Left lung (tissue), 10 donors: Measurements from ENCODE around the gene PTPRD. TPM values are rescaled to one million over a fixed set of nuclear protein-coding genes. Genes with fewer than 3 reads are reported as not detected.

Experiments
- ATAC-seq: fragments of 200-7000 bp; cut with Tn5 transposase; one replicate; pipeline ENCODE4 v1.9.1; 2020; ENCODE audit warnings: moderate library complexity
- DNase-seq, 4 donors: peaks; one replicate each; pipeline ENCODE4 v3.0.0-alpha.2; 2013 to 2020
- H3K27ac ChIP-seq, 2 donors: fragments of 200-600 bp; sonication (generic) in 1 of 2; one replicate each; pipeline versions ENCODE4 v1.5.0 to v1.8.0; 2020 to 2021
- H3K27me3 ChIP-seq, 2 donors: fragments of 200-600 bp; sonication (generic) in 1 of 2; one replicate each; pipeline versions ENCODE4 v1.5.0 to v1.8.0; 2020 to 2021
- H3K36me3 ChIP-seq, 2 donors: fragments of 200-600 bp; sonication (generic) in 1 of 2; one replicate each; pipeline versions ENCODE4 v1.5.0 to v1.8.0; 2020 to 2021
- H3K4me1 ChIP-seq, 2 donors: fragments of 200-600 bp; one replicate each; pipeline ENCODE4 v1.8.0; 2021
- H3K4me3 ChIP-seq, 2 donors: fragments of 200-600 bp; sonication (generic) in 1 of 2; one replicate each; pipeline versions ENCODE4 v1.5.0 to v1.8.0; 2020 to 2021; ENCODE audit warnings: mild to moderate bottlenecking in 1 of 2
- H3K9me3 ChIP-seq, 2 donors: fragments of 200-600 bp; sonication (generic) in 1 of 2; one replicate each; pipeline versions ENCODE4 v1.5.0 to v1.8.0; 2020 to 2021
- intact Hi-C, 2 donors: fragments of 100-400 bp; cut with DNase I; formaldehyde crosslinking; loops; one replicate each; pipeline versions ENCODE4 v1.11.2 to v1.14.2; 2022
- polyA plus RNA-seq, 6 donors: library from polyadenylated mRNA; unstranded; fragments of 120-200 nt; gene quantifications; one replicate each; pipeline ENCODE4 v1.2.1, GENCODE V29; 2013; ENCODE audit not compliant: insufficient read length in 6 of 6
- total RNA-seq, 2 donors: library from RNA; stranded (reverse); fragmentation: NEBNext Ultra II Directional; extraction: Animal tissue kit (Norgen Biotek cat#: 25700); gene quantifications; one replicate each; pipeline ENCODE4 v1.2.1, GENCODE V29; 2021
- TF ChIP-seq, protein P1 (sequence below), 2 donors: fragments of 200-600 bp; sonication (generic) in 1 of 2; IDR thresholded peaks; one replicate each; pipeline versions ENCODE4 v1.5.0 to v1.8.0; 2021; ENCODE audit warnings: antibody characterized with exemption in 2 of 2
- donor health status: DM: no; HTN: yes; CAD: no.
- donor health status: DM: no; HTN: no; CAD: no.

PTPRD gene
- total and polyA plus RNA-seq, 8 donors: 24.2 to 167 (median 139) TPM

- TF ChIP-seq, protein P1, sequence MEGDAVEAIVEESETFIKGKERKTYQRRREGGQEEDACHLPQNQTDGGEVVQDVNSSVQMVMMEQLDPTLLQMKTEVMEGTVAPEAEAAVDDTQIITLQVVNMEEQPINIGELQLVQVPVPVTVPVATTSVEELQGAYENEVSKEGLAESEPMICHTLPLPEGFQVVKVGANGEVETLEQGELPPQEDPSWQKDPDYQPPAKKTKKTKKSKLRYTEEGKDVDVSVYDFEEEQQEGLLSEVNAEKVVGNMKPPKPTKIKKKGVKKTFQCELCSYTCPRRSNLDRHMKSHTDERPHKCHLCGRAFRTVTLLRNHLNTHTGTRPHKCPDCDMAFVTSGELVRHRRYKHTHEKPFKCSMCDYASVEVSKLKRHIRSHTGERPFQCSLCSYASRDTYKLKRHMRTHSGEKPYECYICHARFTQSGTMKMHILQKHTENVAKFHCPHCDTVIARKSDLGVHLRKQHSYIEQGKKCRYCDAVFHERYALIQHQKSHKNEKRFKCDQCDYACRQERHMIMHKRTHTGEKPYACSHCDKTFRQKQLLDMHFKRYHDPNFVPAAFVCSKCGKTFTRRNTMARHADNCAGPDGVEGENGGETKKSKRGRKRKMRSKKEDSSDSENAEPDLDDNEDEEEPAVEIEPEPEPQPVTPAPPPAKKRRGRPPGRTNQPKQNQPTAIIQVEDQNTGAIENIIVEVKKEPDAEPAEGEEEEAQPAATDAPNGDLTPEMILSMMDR (IDR thresholded peaks at IDR 0.05): no peak
- ATAC-seq (no peak), DNase-seq (no peak)
- H3K4me1 ChIP-seq: no peaks in the 10 kb centered on the region
- H3K36me3 ChIP-seq: no peaks in the 10 kb centered on the region
- intact Hi-C loops: no loop called here
- H3K9me3 ChIP-seq: no peaks in the 10 kb centered on the region
- no peak overlapping the region for H3K4me3 ChIP-seq
- H3K27me3 ChIP-seq: no peaks in the 10 kb centered on the region
- H3K27ac ChIP-seq: no peak overlapping the region
Observed at GRCh38 chr9:9752722-9753121, 860.1 kb downstream of the PTPRD start.

GRCh38 chr9:9751996-9752395 lies 860.8 kb downstream of the PTPRD start:
- no peak for DNase-seq
- intact Hi-C loops: no loop called here
- no peaks in the 10 kb centered on the region for H3K36me3 ChIP-seq
- H3K4me3 ChIP-seq: no peak overlapping the region
- TF ChIP-seq, protein P1 (IDR thresholded peaks at IDR 0.05): no peak
- no peaks in the 10 kb centered on the region for H3K27me3 ChIP-seq
- no peaks in the 10 kb centered on the region for H3K4me1 ChIP-seq
- no peaks in the 10 kb centered on the region for H3K9me3 ChIP-seq
- ATAC-seq: no peak
- no peak overlapping the region for H3K27ac ChIP-seq

DNA sequence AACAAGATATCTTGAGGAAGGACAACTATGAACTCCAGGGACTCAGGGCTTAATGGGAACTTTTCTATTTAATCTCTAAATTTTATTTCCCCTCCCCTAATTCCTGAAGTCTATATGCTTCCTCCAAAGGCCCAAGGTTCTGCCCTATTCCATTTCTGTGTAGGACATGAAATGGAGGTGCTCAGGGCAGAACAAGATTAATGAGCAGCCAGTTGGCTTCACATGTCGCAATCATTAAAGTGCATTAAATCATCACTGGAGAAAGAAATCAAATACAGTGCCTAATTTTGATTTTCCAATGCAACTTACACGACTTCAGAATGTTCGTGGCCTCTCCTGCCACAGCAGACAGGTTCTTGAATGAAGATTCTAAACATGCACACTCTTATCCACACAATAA lies 862.1 kb downstream of the PTPRD start:
- H3K4me3 ChIP-seq: no peak overlapping the region
- TF ChIP-seq, protein P1 (IDR thresholded peaks at IDR 0.05): no peak
- intact Hi-C loops: no loop called here
- DNase-seq (no peak), ATAC-seq (no peak)
- no peaks in the 10 kb centered on the region for H3K9me3 ChIP-seq
- H3K4me1 ChIP-seq: no peaks in the 10 kb centered on the region
- H3K27me3 ChIP-seq: no peaks in the 10 kb centered on the region
- no peak overlapping the region for H3K27ac ChIP-seq
- no peaks in the 10 kb centered on the region for H3K36me3 ChIP-seq

- no peaks in the 10 kb centered on the region for H3K9me3 ChIP-seq
- no peak overlapping the region for H3K27ac ChIP-seq
- TF ChIP-seq, protein P1 (IDR thresholded peaks at IDR 0.05): no peak
- ATAC-seq (no peak), DNase-seq (no peak)
- H3K4me1 ChIP-seq: no peaks in the 10 kb centered on the region
- H3K36me3 ChIP-seq: no peaks in the 10 kb centered on the region
- intact Hi-C loops: no loop called here
- H3K4me3 ChIP-seq: no peak overlapping the region
- H3K27me3 ChIP-seq: no peaks in the 10 kb centered on the region
Observed at GRCh38 chr9:9749591-9749990, 863.2 kb downstream of the PTPRD start.

DNA sequence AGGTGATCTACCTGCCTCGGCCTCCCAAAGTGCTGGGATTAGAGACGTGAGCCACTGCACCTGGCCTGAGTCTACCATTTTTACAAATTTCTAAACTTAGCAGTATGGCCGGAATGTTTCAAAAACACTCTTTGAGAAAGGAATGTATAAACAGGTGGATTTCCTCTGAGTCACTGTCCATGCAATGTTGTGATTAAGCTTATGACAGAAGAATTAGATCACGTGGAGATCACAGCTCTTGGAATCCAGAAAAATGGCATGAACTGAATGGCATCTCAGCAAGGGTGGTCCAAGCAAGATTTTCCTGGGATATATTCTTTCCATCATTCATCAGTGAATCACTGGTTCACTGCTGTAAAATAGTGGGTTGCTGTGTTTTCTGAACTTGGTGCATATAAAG lies 865.0 kb downstream of the PTPRD start:
- Histone ChIP-seq H3K27ac (no peak overlapping the region), H3K4me3 (no peak overlapping the region), H3K4me1 (no peaks in the 10 kb centered on the region), H3K9me3 (peaks cover 0 to 3% of the 10 kb centered on the region in 2 donors), H3K36me3 (no peaks in the 10 kb centered on the region), H3K27me3 (no peaks in the 10 kb centered on the region)
- DNase-seq (no peak), ATAC-seq (no peak)
- intact Hi-C loops: no loop called here
- TF ChIP-seq, protein P1 (IDR thresholded peaks at IDR 0.05): no peak
